ENCODE measurements around the gene GNG7.

Gene GNG7

DNA sequence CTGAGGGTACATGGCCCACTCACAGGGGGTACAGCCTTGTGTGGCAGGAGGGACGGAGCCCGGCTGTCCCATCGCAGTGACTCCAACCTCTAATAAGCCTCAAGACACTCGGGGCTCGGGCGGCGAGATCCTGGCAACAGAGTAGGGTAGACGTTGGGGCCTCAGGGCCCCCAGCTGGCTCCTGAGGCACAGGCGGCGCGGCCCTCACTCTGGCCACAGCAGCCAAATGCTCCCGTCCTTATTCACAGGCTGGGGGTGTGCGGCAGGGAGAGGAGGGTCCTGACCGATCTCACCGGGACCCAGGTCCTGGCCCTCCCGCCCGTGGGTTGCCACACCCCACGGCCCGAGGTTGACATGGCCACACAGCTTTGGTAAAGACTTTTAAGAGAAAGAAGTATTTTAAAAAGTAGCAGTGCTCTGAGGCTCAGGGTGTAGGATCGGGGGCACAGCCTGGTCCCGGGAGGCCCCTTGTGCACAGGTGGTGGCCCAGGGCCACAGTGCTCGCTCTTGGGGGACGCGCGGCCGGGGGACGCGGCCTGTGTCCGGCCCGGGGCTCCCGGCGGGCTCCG lies 29.7 kb upstream of the GNG7 start:
- no peak overlapping the region for H3K27ac ChIP-seq
- TF ChIP-seq, protein P1, sequence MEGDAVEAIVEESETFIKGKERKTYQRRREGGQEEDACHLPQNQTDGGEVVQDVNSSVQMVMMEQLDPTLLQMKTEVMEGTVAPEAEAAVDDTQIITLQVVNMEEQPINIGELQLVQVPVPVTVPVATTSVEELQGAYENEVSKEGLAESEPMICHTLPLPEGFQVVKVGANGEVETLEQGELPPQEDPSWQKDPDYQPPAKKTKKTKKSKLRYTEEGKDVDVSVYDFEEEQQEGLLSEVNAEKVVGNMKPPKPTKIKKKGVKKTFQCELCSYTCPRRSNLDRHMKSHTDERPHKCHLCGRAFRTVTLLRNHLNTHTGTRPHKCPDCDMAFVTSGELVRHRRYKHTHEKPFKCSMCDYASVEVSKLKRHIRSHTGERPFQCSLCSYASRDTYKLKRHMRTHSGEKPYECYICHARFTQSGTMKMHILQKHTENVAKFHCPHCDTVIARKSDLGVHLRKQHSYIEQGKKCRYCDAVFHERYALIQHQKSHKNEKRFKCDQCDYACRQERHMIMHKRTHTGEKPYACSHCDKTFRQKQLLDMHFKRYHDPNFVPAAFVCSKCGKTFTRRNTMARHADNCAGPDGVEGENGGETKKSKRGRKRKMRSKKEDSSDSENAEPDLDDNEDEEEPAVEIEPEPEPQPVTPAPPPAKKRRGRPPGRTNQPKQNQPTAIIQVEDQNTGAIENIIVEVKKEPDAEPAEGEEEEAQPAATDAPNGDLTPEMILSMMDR (conservative IDR thresholded peaks at IDR 0.05), result no peak

DNA sequence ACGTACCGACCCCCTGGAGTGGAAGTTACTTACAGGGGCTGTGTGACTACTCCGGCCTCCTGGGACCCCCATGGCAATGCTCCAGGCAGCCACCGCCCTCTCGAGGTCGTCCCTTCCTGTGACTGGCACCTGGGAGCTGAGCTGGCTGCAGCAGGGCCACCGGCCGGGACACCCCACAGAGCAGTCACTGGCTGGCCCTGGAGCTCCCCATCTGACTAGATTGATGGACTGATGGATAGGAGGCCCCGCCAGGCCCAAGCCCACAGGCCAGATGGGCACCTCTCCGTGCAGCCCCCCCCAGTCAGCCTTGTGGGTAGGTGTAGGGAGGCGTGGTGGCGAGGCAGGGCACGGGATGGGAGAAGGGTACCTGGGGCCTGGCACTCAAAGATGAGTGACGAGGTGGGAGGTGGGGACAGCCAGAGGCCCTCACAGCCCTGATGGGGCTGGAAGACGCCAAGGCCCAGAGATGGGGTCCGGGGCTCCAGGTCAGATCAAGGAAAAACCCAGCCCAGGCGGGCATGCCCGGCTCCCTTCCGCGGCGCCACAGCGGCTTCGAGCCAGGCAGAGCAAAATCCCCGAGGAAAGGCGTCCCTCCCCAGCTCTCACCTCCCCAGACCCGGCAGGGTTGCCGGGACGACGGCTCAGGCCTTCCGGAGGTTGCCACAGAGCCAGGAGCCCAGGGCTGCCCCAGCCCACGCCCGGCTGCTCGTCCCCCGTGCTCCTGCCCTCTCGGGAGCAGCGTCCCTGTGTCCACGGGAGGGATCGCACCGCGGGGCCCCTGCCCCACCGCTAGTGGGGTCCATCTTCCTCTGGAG lies 28.9 kb upstream of the GNG7 start:
- no peak overlapping the region for H3K27ac ChIP-seq

DNA sequence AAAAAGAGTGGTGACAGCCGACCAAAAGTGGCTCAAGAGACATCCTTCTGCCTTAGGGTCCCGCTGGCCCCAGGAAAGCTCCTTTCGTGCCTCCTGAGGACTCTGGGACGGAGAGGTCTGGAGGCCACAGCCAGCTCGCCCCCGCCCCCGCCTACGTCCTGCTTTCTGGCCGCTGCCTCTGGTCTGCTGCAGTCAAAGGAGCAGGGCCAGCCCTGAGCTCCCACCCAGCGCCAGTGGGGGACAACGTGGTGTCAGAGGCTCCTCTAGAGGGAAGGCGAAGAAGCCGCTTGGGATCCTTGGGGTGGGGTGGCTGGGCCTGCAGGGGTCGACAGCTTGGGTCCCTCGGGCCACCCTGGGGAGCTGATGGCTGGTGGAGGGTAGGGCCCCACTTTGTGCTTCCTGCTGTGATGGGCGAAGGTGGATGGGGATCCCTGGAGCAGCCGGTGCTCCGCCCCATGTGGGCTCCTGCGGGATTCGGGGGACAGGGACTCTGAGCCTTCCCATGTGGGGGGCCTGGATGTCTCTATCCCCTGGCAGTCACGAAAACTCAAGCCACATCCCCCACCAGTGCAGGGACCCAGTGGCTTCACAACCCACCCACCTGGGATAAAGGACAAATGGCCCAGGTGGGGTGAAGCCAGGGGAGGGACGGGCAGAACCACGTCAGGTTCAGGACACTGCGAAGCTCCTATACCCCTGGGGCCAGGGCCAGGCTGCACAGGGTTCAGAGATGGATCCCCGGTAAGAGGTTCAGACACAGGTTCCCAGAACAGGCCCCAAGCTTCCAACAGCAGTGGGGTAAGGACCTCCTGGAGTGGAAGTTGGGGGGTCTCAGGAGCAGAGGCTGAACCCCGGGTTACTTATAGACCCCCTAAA lies 27.7 kb upstream of the GNG7 start:
- no peak overlapping the region for H3K27ac ChIP-seq
- TF ChIP-seq, protein P1 (conservative IDR thresholded peaks at IDR 0.05), result no peak

More for the DNA sequence above, 28.9 kb upstream of the GNG7 start:
- TF ChIP-seq, protein P1 (conservative IDR thresholded peaks at IDR 0.05), result no peak

DNA sequence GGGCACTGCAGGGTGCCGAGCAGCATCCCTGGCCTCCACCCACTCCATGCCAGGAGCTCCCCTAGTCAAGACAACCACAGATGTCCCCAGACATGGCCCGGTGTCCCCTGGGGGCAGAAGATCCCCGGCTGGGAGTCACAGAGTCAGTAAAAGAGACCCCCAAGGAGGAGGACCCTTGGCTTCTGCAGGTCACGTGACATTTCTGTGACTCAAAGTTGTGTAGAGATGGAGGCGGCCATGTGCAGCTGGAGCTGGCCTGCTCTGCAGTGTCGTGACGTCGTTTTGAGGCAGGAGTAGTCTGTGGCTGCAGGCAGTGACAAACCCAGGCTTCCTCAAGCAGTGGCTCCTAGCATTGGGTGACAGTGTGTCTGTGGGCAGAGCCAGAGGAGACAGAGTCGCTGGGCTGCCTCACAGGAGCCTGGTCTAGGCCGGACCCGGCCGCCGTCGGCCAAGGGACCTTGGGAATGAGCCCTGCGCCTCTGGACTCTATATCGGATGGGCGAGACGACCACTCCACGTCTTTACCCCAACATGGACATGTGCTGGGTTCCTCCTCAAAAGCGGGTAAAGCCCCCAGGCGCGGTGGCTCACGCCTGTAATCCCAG lies 26.4 kb upstream of the GNG7 start:
- H3K27ac ChIP-seq, result peak overlapping the region; percentile 19; the same call in 1 of the 2 replicates
- TF ChIP-seq, protein P1 (conservative IDR thresholded peaks at IDR 0.05), result no peak

DNA sequence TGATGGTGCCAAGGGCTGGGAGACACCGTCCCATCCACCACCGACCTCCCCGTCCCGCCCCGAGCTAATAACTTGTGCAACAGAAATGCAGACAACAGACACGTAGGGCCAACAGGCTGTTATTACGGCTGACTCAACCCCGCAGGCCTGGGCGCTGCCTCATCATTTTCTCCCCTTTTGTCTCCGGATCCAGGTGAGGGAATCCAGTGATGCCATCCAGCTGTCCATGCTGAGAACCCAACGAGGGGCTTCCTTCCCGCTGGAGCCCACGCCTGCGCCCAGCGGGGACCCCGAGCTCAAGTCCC lies 25.1 kb upstream of the GNG7 start:
- no peak overlapping the region for H3K27ac ChIP-seq
- TF ChIP-seq, protein P1 (conservative IDR thresholded peaks at IDR 0.05), result no peak

DNA sequence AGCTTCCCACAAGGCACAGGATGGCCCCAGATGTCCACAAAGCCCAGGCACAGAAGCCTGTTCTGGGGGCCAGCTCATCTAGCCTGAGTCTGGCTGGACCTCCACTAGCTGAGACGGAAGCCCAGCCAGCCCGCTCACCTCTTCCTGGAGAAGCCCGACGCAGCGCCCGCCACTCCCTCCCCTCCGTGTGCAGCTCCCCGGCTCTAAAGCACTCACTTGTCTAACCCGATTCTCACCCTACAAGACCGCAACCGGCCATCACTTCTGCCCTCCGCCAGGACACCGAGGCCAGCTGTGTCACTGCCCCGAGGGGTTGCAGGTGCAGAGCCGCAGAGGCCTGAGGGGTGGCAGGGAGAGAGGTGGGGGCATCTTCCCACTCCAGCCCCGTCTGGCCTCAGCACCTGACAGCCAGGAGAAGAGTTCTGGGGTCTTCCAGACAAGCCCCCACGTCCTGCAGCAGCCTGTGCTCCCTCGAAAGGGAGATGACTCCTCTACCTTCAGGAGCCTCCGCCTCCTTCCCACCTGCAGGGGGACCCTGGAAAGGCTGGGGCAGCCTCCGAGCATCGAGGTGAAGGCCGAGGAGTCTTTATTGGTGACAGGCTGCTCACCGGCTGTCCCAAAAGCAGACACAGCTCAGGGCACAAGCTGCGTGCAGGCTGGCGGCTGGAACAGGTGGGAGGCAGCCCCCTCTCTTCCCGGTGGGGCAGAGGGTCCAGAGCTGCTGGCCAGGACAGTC lies 24.6 kb upstream of the GNG7 start:
- H3K27ac ChIP-seq, result no peak overlapping the region
- TF ChIP-seq, protein P1 (conservative IDR thresholded peaks at IDR 0.05), result no peak
